ENCODE data around the gene STX3.

GRCh38 chr11:59804061-59804460, 48.9 kb downstream of the STX3 start:
- TF ChIP-seq CTCF (conservative IDR thresholded peaks at IDR 0.05 in 1 of 2, IDR thresholded peaks at IDR 0.05 in 1 of 2; ENCODE audit: extremely low read depth in 1 of 2, insufficient read depth in 1 of 2, low read depth in 1 of 2, low read length in 2 of 2) (no peak), EZH2 (IDR thresholded peaks at IDR 0.05; ENCODE audit: borderline replicate concordance, low read length) (no peak)

Data from mammary epithelial cell (primary cell).